Measurements from ENCODE around the gene THSD4.

- no peak for TF ChIP-seq EZH2 (IDR thresholded peaks at IDR 0.05; ENCODE audit: low read length)
- TF ChIP-seq, protein P1, sequence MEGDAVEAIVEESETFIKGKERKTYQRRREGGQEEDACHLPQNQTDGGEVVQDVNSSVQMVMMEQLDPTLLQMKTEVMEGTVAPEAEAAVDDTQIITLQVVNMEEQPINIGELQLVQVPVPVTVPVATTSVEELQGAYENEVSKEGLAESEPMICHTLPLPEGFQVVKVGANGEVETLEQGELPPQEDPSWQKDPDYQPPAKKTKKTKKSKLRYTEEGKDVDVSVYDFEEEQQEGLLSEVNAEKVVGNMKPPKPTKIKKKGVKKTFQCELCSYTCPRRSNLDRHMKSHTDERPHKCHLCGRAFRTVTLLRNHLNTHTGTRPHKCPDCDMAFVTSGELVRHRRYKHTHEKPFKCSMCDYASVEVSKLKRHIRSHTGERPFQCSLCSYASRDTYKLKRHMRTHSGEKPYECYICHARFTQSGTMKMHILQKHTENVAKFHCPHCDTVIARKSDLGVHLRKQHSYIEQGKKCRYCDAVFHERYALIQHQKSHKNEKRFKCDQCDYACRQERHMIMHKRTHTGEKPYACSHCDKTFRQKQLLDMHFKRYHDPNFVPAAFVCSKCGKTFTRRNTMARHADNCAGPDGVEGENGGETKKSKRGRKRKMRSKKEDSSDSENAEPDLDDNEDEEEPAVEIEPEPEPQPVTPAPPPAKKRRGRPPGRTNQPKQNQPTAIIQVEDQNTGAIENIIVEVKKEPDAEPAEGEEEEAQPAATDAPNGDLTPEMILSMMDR (optimal IDR thresholded peaks at IDR 0.05 in 1 of 3, IDR thresholded peaks at IDR 0.05 in 1 of 3, conservative IDR thresholded peaks at IDR 0.05 in 1 of 3; ENCODE audit: extremely low read depth in 1 of 3, insufficient read depth in 2 of 3, low read length in 3 of 3) = no peak
These were observed 514.7 kb downstream of the THSD4 start for GRCh38 chr15:71629781-71630474.
